NCI-H526 treated with DMSO at 0.1 percent for 48 hours (cell line): ENCODE results near the gene INCA1.

Experiments used
- DNase-seq: peaks from one replicate; lab custom pipeline; 2025; lab: John Stamatoyannopoulos, UW

Gene INCA1

GRCh38 chr17:4948166-4948930 is 49.0 kb downstream of the INCA1 start, which contains the start of gene PFN1:
Gene PFN1 (minus strand): TSS chr17:4948530. CDS start chr17:4948394, 136 bp downstream.
- DNase-seq = peak; percentile 70

GRCh38 chr17:4947411-4948165 is 49.7 kb downstream of the INCA1 start:
- DNase-seq = no peak

- DNase-seq = no peak
Observed at GRCh38 chr17:4947010-4947410, 50.3 kb downstream of the INCA1 start.

- no peak for DNase-seq
Observed at GRCh38 chr17:4946312-4946976, 50.9 kb downstream of the INCA1 start.

- DNase-seq = no peak
Observed at GRCh38 chr17:4945944-4946280, 51.4 kb downstream of the INCA1 start.

GRCh38 chr17:4945176-4945943 is 52.0 kb downstream of the INCA1 start:
- no peak for DNase-seq

- no peak for DNase-seq
Observed at GRCh38 chr17:4944554-4945175, 52.7 kb downstream of the INCA1 start.

- no peak for DNase-seq
Observed at GRCh38 chr17:4944163-4944553, 53.2 kb downstream of the INCA1 start.

GRCh38 chr17:4942760-4943508 is 54.4 kb downstream of the INCA1 start:
- DNase-seq = no peak

- no peak for DNase-seq
Observed at GRCh38 chr17:4941319-4941610, 56.1 kb downstream of the INCA1 start.

- DNase-seq = no peak
Observed at GRCh38 chr17:4940555-4941318, 56.6 kb downstream of the INCA1 start.

GRCh38 chr17:4939796-4940554 is 57.3 kb downstream of the INCA1 start, which contains the start of the genes RNF167 and SLC25A11:
Gene RNF167 (plus strand): TSS chr17:4940268. CDS start chr17:4940910, 642 bp downstream.
Gene SLC25A11 (minus strand): TSS chr17:4940046. CDS start chr17:4939910, 136 bp downstream.
- peak; percentile 96 for DNase-seq

- no peak for DNase-seq
Observed at GRCh38 chr17:4939546-4939795, 57.9 kb downstream of the INCA1 start.

GRCh38 chr17:4938688-4939545 is 58.4 kb downstream of the INCA1 start:
- DNase-seq = no peak
